ENCODE results near the gene SPTBN1. TPM values are rescaled to one million over a fixed set of nuclear protein-coding genes. Genes with fewer than 3 reads are reported as not detected.

The SPTBN1 gene
- total and polyA plus RNA-seq, 2 of the 13 experiments (the other 11 are each of a cell fraction or from before 2014, with no cell fraction given), result 123 to 299 TPM

- TF ChIP-seq ZFP41 (CRISPR knock-in tag; IDR thresholded peaks at IDR 0.05; ENCODE audit: borderline replicate concordance), result no peak
- TF ChIP-seq KDM5B (CRISPR knock-in tag; IDR thresholded peaks at IDR 0.05; ENCODE audit: borderline replicate concordance), result no peak
- no peak for TF ChIP-seq MIER3 (CRISPR knock-in tag; IDR thresholded peaks at IDR 0.05; ENCODE audit: borderline replicate concordance)
- TF ChIP-seq SNAI1 (CRISPR knock-in tag; IDR thresholded peaks at IDR 0.05; ENCODE audit: borderline replicate concordance), result no peak
- TF ChIP-seq ZSCAN20 (CRISPR knock-in tag; IDR thresholded peaks at IDR 0.05; ENCODE audit: borderline replicate concordance), result no peak
- TF ChIP-seq ZMYM4 (CRISPR knock-in tag; IDR thresholded peaks at IDR 0.05), result no peak
- no peak for TF ChIP-seq ZGPAT (CRISPR knock-in tag; IDR thresholded peaks at IDR 0.05)
- TF ChIP-seq, protein P1, sequence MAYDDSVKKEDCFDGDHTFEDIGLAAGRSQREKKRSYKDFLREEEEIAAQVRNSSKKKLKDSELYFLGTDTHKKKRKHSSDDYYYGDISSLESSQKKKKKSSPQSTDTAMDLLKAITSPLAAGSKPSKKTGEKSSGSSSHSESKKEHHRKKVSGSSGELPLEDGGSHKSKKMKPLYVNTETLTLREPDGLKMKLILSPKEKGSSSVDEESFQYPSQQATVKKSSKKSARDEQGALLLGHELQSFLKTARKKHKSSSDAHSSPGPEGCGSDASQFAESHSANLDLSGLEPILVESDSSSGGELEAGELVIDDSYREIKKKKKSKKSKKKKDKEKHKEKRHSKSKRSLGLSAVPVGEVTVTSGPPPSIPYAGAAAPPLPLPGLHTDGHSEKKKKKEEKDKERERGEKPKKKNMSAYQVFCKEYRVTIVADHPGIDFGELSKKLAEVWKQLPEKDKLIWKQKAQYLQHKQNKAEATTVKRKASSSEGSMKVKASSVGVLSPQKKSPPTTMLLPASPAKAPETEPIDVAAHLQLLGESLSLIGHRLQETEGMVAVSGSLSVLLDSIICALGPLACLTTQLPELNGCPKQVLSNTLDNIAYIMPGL (CRISPR knock-in tag; IDR thresholded peaks at IDR 0.05; ENCODE audit: borderline replicate concordance in 1 of 2, low read depth in 1 of 2), result no peak
- no peak for TF ChIP-seq MED1 (CRISPR knock-in tag; IDR thresholded peaks at IDR 0.05)
- TF ChIP-seq, protein P2, sequence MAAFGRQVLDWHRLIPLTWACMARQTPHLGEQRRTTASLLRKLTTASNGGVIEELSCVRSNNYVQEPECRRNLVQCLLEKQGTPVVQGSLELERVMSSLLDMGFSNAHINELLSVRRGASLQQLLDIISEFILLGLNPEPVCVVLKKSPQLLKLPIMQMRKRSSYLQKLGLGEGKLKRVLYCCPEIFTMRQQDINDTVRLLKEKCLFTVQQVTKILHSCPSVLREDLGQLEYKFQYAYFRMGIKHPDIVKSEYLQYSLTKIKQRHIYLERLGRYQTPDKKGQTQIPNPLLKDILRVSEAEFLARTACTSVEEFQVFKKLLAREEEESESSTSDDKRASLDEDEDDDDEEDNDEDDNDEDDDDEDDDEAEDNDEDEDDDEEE (CRISPR knock-in tag; IDR thresholded peaks at IDR 0.05), result no peak
- no peak for TF ChIP-seq ZSCAN22 (CRISPR knock-in tag; IDR thresholded peaks at IDR 0.05)
- no peak for TF ChIP-seq ZBTB49 (CRISPR knock-in tag; IDR thresholded peaks at IDR 0.05; ENCODE audit: borderline replicate concordance)
These were observed 16.1 kb upstream of the SPTBN1 start (continued) for GRCh38 chr2:54440050-54440449.
